ENCODE data around the gene GTF2F2.
A peak's percentile ranks its signal among the peaks of the same experiment; 100 is the strongest.

The GTF2F2 gene

GRCh38 chr13:45257638-45258333, 137.5 kb downstream of the GTF2F2 start:
- peak; percentile 45 for DNase-seq (ENCODE audit: extremely low spot score)
- POLR2A ChIA-PET = no interaction called here
- CTCF ChIA-PET = interaction anchor here (1.0 to 4.1 kb wide), 5 partner anchors 12 to 33 kb away, joined by 3 to 11 read pairs (median 4); no protein-coding TSS in a partner anchor
- TF ChIP-seq CTCF (IDR thresholded peaks at IDR 0.05; ENCODE audit: control extremely low read depth, extremely low read depth, low read depth, missing control alignments) = no peak

GRCh38 chr13:45258334-45258675, 138.0 kb downstream of the GTF2F2 start:
- DNase-seq (ENCODE audit: extremely low spot score) = no peak
- ChIA-PET CTCF (interaction anchor here (1.0 to 4.1 kb wide), 4 partner anchors 12 to 33 kb away, joined by 3 to 11 read pairs (median 4); no protein-coding TSS in a partner anchor), POLR2A (no interaction called here)
- no peak for TF ChIP-seq CTCF (IDR thresholded peaks at IDR 0.05; ENCODE audit: control extremely low read depth, extremely low read depth, low read depth, missing control alignments)

GRCh38 chr13:45267215-45267614, 146.9 kb downstream of the GTF2F2 start:
- CTCF ChIA-PET = interaction anchor here (0.8 kb wide), 1 partner anchor 27 kb away, joined by 3 read pairs; no protein-coding TSS in a partner anchor

GRCh38 chr13:45269204-45269603, 148.9 kb downstream of the GTF2F2 start:
- no peak for TF ChIP-seq CTCF (IDR thresholded peaks at IDR 0.05; ENCODE audit: control extremely low read depth, extremely low read depth, low read depth, missing control alignments)
- DNase-seq (ENCODE audit: extremely low spot score) = no peak
- CTCF ChIA-PET = interaction anchor here (1.6 to 3.2 kb wide), 2 partner anchors 9 to 12 kb away, joined by 11 read pairs; no protein-coding TSS in a partner anchor
- POLR2A ChIA-PET = no interaction called here

More at GRCh38 chr13:45267215-45267614, 146.9 kb downstream of the GTF2F2 start:
- POLR2A ChIA-PET = no interaction called here
- no peak for DNase-seq (ENCODE audit: extremely low spot score)
- TF ChIP-seq CTCF (IDR thresholded peaks at IDR 0.05; ENCODE audit: control extremely low read depth, extremely low read depth, low read depth, missing control alignments) = no peak

GRCh38 chr13:45276913-45277312, 156.6 kb downstream of the GTF2F2 start:
- no peak for TF ChIP-seq CTCF (IDR thresholded peaks at IDR 0.05; ENCODE audit: control extremely low read depth, extremely low read depth, low read depth, missing control alignments)
- ChIA-PET POLR2A (no interaction called here), CTCF (no interaction called here)
- DNase-seq (ENCODE audit: extremely low spot score) = no peak

- no peak for DNase-seq (ENCODE audit: extremely low spot score)
- POLR2A ChIA-PET = no interaction called here
- TF ChIP-seq CTCF (IDR thresholded peaks at IDR 0.05; ENCODE audit: control extremely low read depth, extremely low read depth, low read depth, missing control alignments) = no peak
- CTCF ChIA-PET = interaction anchor here (7.4 kb wide), 1 partner anchor 230 kb away, joined by 88 read pairs; no protein-coding TSS in a partner anchor
These were observed 157.9 kb downstream of the GTF2F2 start for GRCh38 chr13:45278096-45278645.
